GM21786 (cell line): ENCODE data around the gene FER.
"Not testable (repeated sequence)": the region's sequence is repeated elsewhere in the genome, so short reads cannot be mapped to it uniquely, and the experiment has no call there.

Experiments used
- ATAC-seq: cut with Tn5 transposase; IDR thresholded peaks from one replicate; pipeline ENCODE4 v1.9.1; 2021; ENCODE audit not compliant: unreplicated experiment

The FER gene

DNA sequence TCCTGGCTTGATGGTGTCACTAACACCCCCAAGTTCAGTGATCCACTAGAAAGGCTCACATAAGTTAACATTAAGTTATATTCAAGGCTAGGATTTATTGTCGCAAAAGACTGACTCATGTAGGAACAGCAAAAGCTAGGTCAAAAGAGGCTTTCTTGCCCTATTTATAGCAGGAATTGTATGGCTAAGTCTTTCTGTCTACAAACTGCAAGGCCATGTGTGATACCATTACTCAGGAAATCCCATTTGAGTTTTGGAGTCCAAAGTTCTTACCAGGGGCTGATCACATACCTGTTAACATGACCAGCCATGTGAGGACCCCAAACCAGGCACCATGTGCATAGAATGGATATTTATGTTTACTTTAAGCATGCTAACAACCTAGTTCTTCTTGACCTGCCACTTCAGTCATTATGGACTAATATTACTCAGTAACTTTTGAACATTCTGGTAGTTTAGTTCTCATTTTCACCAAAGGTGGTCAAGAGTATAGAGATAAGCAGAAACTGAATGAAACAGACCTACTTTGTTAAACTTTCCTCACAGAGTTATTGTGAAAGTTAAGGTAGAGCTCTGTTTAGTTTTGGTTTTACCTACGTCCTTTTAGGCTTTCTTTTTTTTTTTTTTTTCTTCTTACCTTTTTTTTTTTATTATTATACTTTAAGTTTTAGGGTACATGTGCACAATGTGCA is 281.1 kb downstream of the FER start:
- peak; percentile 76 for ATAC-seq

DNA sequence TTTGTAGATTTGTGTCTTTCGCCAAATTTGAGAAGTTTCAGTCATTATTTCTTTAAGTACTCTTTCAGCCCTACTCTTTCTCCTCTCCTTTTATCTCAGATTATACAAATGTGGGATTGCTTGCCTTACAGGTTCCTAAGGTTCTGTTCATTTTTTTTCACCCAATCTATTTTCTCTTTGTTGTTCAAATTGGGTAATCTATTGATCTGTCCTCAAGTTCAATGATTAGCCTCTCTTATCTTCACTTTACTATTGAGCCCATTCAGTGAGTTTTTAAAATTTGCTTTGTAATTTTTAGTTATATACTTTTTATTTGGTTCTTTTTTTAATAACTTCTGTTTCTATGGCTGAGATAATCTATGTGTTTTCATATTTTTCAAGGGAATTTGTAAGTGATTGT is 282.1 kb downstream of the FER start:
- ATAC-seq = no peak

DNA sequence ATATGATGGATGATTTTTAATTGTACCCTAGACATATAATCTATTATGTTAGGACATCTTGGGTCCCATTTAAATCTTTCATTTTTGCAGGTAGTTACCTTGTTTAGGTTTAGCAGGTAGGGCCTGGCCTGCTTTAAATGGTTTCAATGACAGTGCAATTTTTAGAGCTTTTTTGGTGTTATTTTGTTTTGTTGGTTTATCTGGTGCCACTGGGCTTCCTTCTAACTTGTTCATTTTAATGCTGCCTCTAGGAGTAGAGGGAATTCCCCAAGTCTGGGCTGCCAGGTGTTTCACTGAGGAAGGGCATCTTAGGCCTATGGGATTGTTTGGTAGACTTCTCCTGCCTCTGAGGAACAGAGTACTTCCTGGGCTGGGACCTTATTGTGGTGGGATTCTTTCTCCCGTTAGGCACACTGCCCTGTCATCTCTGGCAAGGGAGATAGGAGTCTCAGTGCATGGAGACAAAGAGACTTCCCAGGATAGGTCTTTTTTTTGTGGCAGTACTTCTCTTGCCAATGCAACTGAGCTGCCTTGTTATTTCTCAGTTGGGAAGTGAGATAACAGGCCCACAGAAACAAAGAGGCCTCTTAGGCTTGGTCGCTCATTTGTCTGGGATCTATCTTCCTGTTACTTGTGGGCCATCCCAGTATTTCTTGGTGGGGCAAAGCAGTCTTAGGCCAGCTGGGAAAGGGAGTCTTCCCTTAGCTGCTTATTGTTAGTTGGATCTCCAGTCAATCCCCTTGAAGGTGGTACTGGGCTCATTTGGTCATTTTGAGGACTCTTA is 282.9 kb downstream of the FER start:
- no peak for ATAC-seq

DNA sequence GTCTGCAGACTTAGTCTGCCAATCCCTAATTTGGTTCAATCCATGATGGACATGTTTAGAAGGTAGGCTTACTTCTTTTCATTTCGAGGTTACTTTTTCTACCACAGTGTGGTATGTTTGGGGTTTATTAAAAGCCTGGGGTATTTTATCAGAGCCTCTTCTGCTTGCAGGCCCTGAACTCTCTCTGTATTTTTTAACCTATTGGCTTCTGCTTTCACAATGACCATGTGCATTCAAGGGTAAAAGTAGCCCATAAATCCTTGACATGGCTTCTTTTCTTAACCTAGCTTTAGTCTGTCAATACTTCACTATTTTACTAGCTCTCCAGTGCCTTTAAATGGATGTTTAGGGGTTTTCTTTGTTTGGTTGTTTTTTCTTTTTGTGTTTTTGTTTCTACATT is 286.6 kb downstream of the FER start:
- ATAC-seq = peak; percentile 67

DNA sequence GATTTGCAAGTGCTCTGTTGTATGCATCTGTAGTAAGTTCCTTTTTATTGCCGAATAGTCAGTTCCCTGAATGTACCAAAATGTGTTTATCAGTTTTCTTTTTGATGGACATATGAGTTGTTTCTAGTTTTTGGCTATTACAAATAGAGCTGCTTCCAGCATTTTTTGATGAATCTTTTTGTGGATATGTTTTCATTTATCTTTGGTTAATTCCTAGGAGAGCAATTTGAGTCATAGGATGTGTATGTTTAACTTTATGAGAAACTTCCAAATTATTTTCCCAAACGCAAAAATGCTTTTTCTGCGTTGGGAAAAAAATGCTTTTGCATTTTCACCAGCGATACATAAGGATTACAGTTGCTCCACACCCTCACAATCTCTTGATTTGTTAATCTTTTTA is 287.7 kb downstream of the FER start:
- ATAC-seq = no peak

DNA sequence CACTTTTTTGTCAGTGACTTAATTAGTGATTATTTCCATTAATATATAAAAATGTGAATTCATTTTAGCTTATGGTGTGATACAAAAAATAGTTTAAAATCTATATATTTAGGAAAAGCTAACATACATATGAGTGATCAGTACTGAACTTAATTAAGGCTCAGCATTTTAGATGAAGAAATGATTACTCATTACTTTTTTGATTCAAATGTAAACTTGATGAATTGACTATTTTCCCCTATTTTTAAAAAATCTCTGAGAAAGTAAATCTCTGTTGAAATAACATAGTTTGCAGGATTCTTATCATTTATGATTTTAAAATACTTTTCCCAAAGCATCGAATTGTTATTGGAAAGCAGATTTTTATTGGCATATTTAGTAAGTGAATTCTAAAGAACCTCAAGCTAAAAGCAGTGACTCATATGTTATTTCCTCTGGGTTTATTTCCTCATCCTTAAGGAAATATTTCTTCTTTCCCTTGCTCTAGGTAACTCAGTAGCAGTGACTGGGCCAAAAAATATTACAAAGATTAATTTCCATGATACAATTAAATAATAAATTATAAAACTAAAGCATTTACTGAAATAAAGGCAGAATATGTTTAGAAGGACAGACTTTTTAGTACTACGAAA is 290.6 kb downstream of the FER start:
- ATAC-seq = no peak

DNA sequence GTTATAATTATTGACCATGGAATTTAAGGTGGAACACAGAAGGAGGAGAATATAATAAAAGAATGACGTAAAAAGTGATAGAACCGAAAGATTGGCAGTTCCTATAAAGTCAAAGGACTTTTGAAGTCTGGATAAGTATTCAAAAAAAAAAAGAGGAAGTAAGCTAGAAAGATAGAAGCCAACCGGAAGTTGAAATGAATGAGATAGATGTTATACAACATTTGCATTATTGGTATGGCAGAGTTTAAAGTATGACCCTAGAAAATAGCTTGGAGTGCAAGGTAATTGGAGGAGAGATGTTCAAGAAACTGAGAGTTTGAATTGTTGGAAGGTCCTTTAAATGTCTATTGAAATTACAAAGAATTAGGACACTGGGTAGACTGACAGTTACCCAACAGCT is 293.6 kb downstream of the FER start:
- ATAC-seq = peak; percentile 56

DNA sequence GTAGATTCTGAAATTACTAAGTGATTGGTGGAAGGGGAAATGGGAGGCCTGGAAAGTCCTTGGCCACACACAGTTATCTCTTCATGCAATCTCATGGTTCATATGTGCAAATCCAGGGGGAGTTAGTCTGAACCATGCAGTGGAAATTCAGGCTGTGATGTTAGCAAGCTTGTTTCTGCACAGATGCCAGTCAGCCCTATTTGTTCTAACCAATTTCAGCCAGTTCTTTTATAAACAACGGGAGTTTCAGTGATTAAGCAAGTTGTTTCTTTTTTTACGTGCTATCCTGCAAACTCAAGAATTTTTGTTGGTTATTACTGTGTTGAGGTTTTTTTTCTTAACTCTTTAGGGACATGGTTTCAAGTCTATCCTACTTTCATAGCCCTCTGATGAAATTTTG is 298.0 kb downstream of the FER start:
- no peak for ATAC-seq

DNA sequence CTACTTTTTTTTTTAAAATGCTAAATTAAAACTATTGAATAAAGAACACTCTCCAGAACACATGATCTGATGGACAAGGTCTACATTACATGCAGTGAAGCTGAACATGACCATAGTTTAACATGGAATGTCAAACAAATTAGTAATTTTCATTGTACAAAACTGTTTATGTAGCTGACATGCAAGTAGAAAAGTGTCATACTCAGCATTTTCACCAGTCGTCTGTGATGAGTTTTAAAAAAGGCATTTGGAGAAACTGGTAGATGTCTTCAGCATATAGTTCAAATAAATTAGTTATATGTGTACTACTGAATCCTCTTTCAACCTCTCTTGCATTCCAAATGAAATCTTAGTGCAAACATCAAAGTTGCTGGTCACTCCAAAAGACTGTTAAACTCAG is 301.9 kb downstream of the FER start:
- no peak for ATAC-seq

DNA sequence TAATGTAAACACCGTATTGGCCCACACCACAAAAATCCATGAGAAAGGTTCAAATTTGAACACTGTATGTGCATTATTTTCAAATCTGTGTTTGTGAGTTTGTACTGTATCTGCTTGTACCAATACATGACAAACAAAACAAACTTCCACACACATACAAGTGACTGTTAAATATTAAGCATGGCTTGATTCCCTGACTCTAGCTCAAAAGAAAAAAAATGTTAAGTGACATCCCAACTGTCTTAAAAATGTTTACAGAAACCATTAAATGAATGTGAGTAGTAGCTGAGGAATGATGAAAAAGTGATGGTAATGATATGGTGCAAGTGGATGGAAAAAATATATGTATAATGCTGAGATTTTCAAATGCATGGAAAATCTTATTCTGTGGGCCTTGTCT is 302.6 kb downstream of the FER start:
- not testable (repeated sequence) for ATAC-seq

DNA sequence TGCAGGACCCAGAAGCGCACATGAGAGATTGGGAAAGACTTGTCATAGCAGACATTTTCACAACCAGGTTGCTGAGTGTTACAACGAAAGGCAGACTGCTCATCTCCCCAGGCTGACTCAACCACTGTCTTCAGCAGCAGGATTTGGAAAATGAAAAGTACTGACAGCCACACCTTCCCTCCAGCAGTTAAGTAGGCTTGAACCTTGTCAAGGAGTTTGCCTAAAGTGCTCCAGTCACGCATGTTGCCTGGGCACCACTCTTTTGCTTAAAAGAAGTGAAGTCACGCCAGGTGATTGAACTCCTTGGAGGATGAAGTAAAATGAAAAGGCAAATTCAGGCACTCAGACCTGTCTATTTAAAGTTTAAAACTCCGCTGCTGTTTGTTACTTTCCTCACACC is 304.5 kb downstream of the FER start:
- ATAC-seq = not testable (repeated sequence)

DNA sequence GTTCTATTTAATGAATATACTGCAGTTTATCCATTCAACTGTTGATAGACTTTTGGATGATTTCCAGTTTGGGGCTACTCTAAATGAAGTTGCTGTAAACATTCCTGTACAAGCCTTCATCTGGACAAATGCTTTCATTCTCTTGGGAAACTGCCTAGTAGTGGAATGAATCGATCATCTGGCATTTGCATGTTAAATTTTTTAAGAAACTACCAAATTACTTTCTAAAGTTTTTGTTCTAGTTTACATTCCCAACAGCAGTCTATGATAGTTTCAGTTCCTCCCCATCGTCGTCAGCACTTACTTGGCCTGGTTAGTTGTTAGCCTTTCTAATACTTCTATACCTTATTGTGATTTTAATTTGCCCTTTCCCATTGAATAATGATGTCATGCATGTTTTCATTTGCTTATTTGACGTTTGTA is 306.3 kb downstream of the FER start:
- ATAC-seq = peak; percentile 86

DNA sequence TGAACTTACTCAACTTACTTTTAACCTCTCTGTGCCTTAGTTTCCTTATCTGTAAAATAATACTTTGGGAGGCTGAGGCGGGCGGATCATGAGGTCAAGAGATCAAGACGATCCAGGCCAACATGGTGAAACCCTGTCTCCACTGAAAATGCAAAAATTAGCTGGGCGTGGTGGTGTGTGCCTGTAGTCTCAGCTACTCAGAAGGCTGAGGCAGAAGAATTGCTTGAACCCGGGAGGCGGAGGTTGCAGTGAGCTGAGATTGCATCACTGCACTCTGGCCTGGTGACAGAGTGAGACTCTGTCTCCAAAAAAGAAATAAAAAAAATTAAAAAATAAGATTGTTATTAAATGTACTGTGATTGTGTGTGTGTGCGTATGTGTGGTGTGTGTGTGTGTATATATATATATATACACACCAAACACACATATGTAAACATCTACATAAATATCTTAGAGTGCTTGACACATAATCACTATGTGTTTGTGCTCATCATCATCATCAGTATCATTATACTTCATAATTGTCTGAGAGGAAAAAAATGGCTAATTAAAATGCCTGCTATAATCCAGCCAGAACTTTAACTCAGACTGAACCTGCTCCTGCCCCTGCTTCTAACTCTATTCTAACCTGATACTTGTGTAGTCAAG is 312.8 kb downstream of the FER start:
- no peak for ATAC-seq

DNA sequence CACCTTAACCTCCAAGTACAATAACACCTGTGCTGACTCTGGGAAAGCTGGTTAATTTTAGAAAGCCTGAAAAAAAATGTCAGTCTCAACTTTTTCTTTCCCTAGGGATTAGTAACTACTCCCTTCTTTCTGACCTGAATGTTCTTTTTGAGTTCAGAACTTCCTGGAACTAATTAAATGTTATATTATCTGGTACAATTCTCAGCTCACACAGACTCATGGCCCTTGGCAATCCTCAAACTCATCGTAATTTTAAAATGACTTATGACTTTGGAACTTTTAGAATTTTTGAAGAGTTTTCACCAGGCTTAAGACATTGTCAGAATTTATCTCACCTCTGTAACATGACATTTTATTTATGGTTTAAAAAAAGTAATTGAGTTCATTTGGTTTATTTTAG is 315.0 kb downstream of the FER start:
- ATAC-seq = no peak

DNA sequence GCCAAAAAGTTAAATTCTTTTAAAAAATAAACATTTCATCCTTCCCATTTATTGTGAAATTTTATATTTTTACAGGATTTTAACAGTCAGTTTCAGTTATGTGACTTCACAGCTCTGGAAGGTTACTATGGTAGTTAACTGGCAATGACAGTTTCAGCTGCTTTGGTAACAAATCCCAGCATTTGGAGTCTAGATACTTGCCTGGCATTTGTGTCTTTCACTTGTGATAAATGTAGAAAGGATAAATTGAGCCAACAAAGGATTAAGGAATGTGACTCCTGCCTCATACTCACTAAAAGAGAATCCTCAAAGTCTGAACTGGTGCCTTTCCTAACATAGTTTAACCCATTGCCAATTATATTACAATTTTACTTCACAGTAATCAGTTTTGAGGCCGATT is 315.5 kb downstream of the FER start:
- no peak for ATAC-seq

DNA sequence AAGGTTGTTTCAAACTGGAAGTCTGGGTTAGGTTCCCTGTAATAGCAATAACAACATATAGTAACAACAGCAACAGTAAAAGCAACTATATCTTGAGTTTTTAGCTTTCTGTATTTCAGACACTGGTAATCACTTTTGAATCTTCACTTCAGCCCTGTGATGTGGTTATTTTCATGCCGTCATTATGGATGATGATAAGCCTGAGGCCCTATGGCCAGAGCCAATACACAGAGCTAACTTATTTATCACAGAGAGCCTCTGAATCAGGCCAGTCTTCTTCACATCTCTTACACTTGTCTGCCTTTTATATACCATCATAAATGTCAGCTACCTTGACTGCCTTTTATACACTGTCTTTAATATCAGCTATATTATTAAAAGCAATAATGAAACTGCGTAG is 329.0 kb downstream of the FER start:
- no peak for ATAC-seq

DNA sequence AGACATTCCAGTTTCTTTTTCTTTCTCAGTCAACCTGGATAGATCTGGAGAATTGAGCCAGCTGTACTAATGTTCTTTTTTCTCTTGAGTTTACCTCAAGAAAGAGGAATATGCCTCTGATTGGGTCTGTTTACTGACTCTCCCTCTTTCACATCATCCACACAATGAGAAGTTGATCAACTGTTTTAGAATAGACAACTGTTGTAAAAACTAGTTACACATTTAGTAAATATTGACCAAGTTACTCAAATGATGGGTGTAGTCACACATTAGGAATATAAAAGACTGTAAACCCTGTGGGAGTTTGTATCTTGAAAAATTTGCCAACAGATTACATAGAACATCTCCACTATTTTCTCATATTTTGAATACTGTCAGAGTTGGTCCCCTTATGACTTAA is 330.8 kb downstream of the FER start:
- ATAC-seq = no peak

DNA sequence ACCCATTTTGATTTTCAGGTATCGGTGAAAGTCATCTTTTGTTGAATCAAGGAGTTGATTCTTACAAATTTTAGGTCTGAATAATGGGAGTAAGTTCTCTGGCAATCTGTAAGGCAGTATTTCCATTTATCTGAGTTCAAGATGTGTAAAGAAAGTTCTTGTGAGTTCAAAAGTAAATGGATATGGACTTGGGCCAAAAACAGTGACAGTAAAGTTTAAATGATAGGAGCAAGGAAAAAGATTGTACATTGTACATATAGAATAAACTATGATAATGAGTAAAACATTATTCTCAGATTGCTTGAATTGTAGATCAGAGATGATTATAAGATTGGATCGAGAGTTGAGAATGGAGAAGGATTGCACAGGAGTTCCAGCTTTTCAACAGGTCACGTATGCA is 332.8 kb downstream of the FER start:
- no peak for ATAC-seq

DNA sequence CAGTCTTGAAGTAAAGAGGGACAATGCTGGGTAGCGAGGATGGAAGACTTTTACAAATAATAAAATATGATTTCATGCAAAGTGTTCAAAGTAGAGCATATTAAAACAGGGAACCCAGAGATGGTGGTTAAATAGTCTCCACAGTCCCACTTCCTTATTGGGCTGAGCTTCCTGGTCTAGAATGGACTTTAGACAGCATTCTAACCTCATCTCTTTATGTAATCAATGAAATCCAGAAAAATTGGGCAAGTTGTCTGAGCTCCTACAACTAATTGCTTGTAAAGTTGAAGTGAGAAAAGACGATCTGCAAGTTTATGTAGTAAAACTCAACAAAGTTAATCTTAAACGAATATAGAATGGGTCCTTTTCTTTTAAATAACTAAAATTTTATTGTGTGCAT is 333.2 kb downstream of the FER start:
- no peak for ATAC-seq

DNA sequence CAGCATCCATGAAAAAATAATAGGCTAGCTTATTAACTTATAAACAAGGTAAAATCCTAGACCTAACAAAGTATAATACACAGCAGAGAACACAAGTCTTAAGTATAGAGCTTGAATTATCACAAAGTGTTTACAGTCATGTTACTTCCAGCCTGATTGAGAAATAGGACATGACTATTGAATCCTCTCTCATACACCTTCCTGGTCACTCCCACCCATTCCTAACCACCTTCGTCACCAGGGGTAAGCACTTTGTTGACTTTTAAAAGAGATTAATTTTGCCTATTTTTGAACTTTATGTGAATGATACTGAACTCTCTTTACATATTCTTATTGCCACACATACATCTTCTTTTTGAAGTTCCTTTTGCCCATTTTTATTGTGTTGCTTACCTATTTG is 336.2 kb downstream of the FER start:
- no peak for ATAC-seq

DNA sequence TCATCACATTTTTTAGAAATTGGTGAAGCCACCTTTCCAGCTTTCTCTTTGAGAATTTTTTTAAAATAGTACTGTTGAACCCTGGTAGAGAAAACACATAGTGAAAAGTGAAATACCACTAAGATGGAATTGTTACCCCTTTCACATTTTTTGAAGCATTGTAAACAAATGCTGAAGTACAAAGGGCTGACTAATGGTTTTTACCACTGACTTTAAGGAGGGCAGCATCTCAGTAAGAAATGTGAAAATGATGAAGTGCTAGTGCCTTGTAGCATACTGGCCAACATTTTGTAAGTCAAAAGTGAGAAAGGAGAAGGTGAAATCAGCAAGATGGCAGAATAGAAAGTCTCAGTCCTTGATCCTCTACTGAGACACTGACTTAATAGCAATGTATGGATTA is 341.5 kb downstream of the FER start:
- ATAC-seq = no peak

DNA sequence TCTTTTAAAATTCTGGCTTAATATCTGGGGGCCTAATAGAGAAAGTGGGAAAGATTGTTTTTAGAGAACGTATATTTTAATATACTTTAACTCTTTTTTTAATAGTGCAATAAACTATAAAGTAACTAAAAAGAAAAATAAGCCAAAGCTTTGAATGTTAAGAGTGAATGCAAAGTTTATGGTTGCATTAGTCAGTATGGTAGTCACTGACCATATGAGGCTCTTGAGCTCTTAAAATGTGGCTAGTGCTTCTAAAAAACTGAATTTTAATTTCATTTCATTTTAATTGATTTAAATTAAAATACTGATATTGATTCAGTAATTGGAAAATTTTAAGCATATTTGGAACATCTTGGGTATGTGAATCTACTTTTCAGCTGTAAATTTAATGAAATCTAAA is 351.4 kb downstream of the FER start:
- no peak for ATAC-seq
